SU-DHL-6 (cell line): ENCODE results near the gene NFIX.

Experiments
- CTCF ChIP-seq: fragments of 200-600 bp; sonication (generic); IDR thresholded peaks from one replicate; pipeline ENCODE4 v1.5.1; 2017; ENCODE audit warnings: antibody characterized with exemption, mild to moderate bottlenecking, low read length, moderate library complexity; ENCODE audit not compliant: insufficient read depth, poor library complexity, severe bottlenecking
- EZH2phosphoT487 ChIP-seq: fragments of 200-600 bp; sonication (generic), shearing (Covaris generic); conservative IDR thresholded peaks from 2 replicates; pipeline ENCODE4 v1.6.1; 2018; ENCODE audit warnings: mild to moderate bottlenecking, antibody characterized with exemption, low read length, moderate library complexity, mixed read lengths

- TF ChIP-seq CTCF (no peak), EZH2phosphoT487 (no peak)
Observed at GRCh38 chr19:13137290-13137794, 142.1 kb downstream of the NFIX start.
